CD8-positive, alpha-beta memory T cell (primary cell): ENCODE data around the gene OR2T29. TPM values are rescaled to one million over a fixed set of nuclear protein-coding genes. Genes with fewer than 3 reads are reported as not detected.
"Not testable (repeated sequence)": the region's sequence is repeated elsewhere in the genome, so short reads cannot be mapped to it uniquely, and the experiment has no call there.

Source experiments
- CTCF ChIA-PET: fragments of 350-600 bp; sonication (Branson Sonifier 250); formaldehyde crosslinking; loops from one replicate; lab custom pipeline; 2021; ENCODE audit warnings: antibody characterized with exemption; lab: Charles Lee
- POLR2A ChIA-PET: fragments of 350-600 bp; sonication (Branson Sonifier 250); formaldehyde crosslinking; loops from one replicate; lab custom pipeline; 2021; ENCODE audit warnings: antibody characterized with exemption; lab: Charles Lee
- DNase-seq, 5 donors: peaks; one replicate each; pipeline versions ENCODE4 v3.0.0 to v3.0.0-alpha.2; 2020 to 2022; ENCODE audit warnings: mixed read lengths in 1 of 5
- H3K27ac ChIP-seq: one replicate; pipeline ENCODE4 v1.7.0; 2013; ENCODE audit warnings: low read depth, mild to moderate bottlenecking, low read length, moderate library complexity
- H3K27me3 ChIP-seq: 2 replicates; pipeline ENCODE4 v1.7.0; 2013; ENCODE audit warnings: low read length, mild to moderate bottlenecking; ENCODE audit not compliant: insufficient read depth, poor library complexity, severe bottlenecking
- H3K36me3 ChIP-seq: 2 replicates; pipeline ENCODE4 v1.7.0; 2013; ENCODE audit warnings: mild to moderate bottlenecking, low read length, moderate library complexity; ENCODE audit not compliant: insufficient read depth
- H3K4me1 ChIP-seq: 2 replicates; pipeline ENCODE4 v1.7.0; 2013; ENCODE audit warnings: mild to moderate bottlenecking, low read length, moderate library complexity; ENCODE audit not compliant: insufficient read depth
- H3K4me3 ChIP-seq: 2 replicates; pipeline ENCODE4 v1.7.0; 2013; ENCODE audit warnings: mild to moderate bottlenecking, low read length
- H3K9me3 ChIP-seq: 2 replicates; pipeline ENCODE4 v1.7.0; 2013; ENCODE audit warnings: mild to moderate bottlenecking, low read length
- H3K27ac Mint-ChIP-seq, 8 donors: one replicate each; pipeline ENCODE4 v1.8.0; 2020 to 2021; ENCODE audit warnings: mixed read lengths in 8 of 8, mild to moderate bottlenecking in 6 of 8, inconsistent platforms in 3 of 8, moderate library complexity in 3 of 8
- H3K27me3 Mint-ChIP-seq, 2 donors: one replicate each; pipeline ENCODE4 v1.8.0; 2020 to 2021; ENCODE audit warnings: mixed read lengths in 2 of 2, mild to moderate bottlenecking in 1 of 2, moderate library complexity in 1 of 2
- H3K36me3 Mint-ChIP-seq, 3 donors: one replicate each; pipeline ENCODE4 v1.8.0; 2020 to 2021; ENCODE audit warnings: mixed read lengths in 3 of 3, inconsistent platforms in 1 of 3, mild to moderate bottlenecking in 1 of 3
- H3K4me1 Mint-ChIP-seq, 3 donors: one replicate each; pipeline ENCODE4 v1.8.0; 2020 to 2021; ENCODE audit warnings: mixed read lengths in 3 of 3, inconsistent platforms in 1 of 3, mild to moderate bottlenecking in 1 of 3
- H3K4me3 Mint-ChIP-seq, 7 donors: one replicate each; pipeline ENCODE4 v1.8.0; 2020 to 2021; ENCODE audit warnings: mixed read lengths in 7 of 7, mild to moderate bottlenecking in 6 of 7, moderate library complexity in 4 of 7, inconsistent platforms in 2 of 7
- H3K9me3 Mint-ChIP-seq, 5 donors: one replicate each; pipeline ENCODE4 v1.8.0; 2020 to 2022; ENCODE audit warnings: mixed read lengths in 5 of 5, mild to moderate bottlenecking in 3 of 5, moderate library complexity in 2 of 5, inconsistent platforms in 1 of 5
- polyA plus RNA-seq: library from polyadenylated mRNA; unstranded; fragments of 300-500 nt; fragmentation: Illumina TruSeq; gene quantifications from one replicate; pipeline ENCODE4 v1.2.3, GENCODE V29; 2021
- total RNA-seq, 2 experiments: library from RNA; stranded (reverse); gene quantifications; one replicate each; pipeline ENCODE4 v1.2.3, GENCODE V29; 2021

OR2T29 gene, protein sequence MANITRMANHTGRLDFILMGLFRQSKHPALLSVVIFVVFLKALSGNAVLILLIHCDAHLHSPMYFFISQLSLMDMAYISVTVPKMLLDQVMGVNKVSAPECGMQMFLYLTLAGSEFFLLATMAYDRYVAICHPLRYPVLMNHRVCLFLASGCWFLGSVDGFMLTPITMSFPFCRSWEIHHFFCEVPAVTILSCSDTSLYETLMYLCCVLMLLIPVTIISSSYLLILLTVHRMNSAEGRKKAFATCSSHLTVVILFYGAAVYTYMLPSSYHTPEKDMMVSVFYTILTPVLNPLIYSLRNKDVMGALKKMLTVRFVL
- total RNA-seq = not detected
- not detected for polyA plus RNA-seq

DNA sequence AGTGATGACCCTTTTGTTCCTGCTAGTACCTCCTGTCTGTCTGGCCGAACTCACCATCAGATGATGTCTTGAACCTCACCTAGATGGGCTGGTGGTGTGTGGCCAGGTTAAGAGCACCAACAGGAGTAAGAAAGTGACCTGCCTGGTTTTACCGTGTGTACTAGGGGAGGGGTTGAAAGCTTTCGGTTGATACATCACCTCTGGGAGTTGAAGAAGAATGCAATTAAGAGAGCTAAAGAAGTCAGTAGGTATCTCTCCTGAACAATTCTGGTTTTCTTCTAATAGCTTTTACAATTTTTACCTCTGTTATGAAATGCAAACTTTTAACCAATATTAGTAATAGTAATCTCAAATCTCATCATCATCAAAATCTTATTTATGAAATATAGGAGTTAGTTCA lies at the start of gene OR2T29:
OR2T29 (minus strand) TSS at position 101 of the 400 bp plus-strand sequence. CDS start 3,281 bp downstream, outside the sequence.
- POLR2A ChIA-PET, DNase-seq, H3K27me3 ChIP-seq, H3K9me3 Mint-ChIP-seq, H3K4me1 ChIP-seq, H3K27me3 Mint-ChIP-seq, H3K4me3 Mint-ChIP-seq, H3K36me3 Mint-ChIP-seq, H3K36me3 ChIP-seq, H3K4me3 ChIP-seq, CTCF ChIA-PET, H3K27ac ChIP-seq, H3K9me3 ChIP-seq, H3K27ac Mint-ChIP-seq: not testable (repeated sequence)
- peaks cover 4 to 12% (median 7%) of the 10 kb centered on the region in 3 donors for H3K4me1 Mint-ChIP-seq

DNA sequence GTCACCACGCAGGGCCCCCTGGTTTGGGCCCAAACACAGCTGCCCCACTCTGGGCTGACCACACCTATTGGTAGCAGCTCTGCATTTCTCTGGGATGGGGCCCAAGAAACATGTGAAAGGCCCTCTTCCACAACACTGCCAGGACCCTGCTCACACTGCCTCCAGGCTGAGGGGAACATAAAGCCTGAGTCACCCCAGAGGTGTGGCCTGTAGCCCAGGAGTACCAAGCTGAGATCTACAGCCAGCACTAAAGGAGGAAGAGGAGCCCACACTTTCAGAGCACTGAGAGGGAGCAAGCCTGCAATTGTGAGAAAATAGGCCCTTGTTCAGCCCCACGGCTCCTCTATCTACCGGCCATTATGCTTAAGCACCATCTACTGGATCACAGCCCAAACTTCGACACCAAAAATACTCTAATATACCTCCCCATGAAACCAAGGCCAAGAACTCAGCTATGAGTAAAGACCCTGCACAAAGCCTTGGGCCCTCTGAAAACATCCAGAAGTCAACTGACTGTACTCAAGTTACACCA lies 49.4 kb upstream of the OR2T29 start:
- no peaks in the 10 kb centered on the region for H3K9me3 ChIP-seq
- no peaks in the 10 kb centered on the region for H3K27me3 ChIP-seq
- no peaks in the 10 kb centered on the region for H3K4me1 ChIP-seq
- H3K4me3 ChIP-seq = no peak overlapping the region
- Mint-ChIP-seq H3K9me3 (no peaks in the 10 kb centered on the region), H3K27ac (no peak overlapping the region), H3K4me3 (no peak overlapping the region), H3K4me1 (no peaks in the 10 kb centered on the region), H3K27me3 (peaks cover 0 to 4% of the 10 kb centered on the region in 2 donors), H3K36me3 (no peaks in the 10 kb centered on the region)
- H3K27ac ChIP-seq = no peak overlapping the region
- ChIA-PET CTCF (no interaction called here), POLR2A (no interaction called here)
- no peak for DNase-seq
- H3K36me3 ChIP-seq = no peaks in the 10 kb centered on the region

DNA sequence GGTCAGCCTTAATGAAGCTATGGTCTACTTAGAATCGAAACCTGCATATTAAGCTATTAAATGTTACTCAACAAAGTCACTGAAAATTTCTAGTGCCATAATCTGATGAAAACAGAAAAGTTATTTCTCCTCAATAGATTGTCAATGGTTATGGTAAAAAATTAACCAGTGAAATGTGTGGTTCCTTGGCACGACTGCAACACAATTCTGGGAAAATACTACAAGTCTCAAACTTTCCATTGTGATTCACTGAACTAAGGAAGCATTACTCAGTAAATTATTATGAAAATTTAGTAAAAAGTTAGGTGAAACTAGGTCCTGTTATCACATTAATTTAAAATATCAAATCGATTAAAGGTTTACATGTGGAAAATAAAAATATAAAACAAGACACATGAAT lies 47.7 kb upstream of the OR2T29 start:
- CTCF ChIA-PET = no interaction called here
- H3K36me3 Mint-ChIP-seq = no peaks in the 10 kb centered on the region
- no peaks in the 10 kb centered on the region for H3K9me3 Mint-ChIP-seq
- no peaks in the 10 kb centered on the region for H3K4me1 ChIP-seq
- no peaks in the 10 kb centered on the region for H3K9me3 ChIP-seq
- H3K27ac ChIP-seq = no peak overlapping the region
- no peaks in the 10 kb centered on the region for H3K4me1 Mint-ChIP-seq
- no peak overlapping the region for H3K27ac Mint-ChIP-seq
- no peak overlapping the region for H3K4me3 Mint-ChIP-seq
- POLR2A ChIA-PET = no interaction called here
- H3K27me3 ChIP-seq = no peaks in the 10 kb centered on the region
- H3K4me3 ChIP-seq = no peak overlapping the region
- H3K36me3 ChIP-seq = no peaks in the 10 kb centered on the region
- peaks cover 0 to 4% of the 10 kb centered on the region in 2 donors for H3K27me3 Mint-ChIP-seq
- DNase-seq = no peak

DNA sequence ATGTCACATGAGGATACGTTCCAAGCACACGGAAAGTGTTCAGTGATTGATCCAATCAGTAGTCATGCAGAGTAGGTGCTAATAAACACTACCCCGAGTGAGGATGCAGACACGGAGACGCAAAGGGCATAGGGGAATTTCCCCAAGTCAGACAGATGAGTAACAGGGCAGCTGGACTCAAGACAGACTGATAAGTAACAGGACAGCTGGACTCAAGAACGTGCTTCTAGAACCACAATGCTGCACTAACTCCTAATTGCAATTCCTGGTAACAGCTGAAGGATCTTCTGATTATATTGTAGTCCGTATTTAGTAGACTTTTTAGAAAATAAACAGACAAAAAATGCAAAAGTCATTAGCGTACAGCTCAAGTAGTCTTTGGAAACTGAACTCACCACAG lies 36.8 kb upstream of the OR2T29 start:
- Mint-ChIP-seq H3K27ac (no peak overlapping the region), H3K4me1 (no peaks in the 10 kb centered on the region)
- POLR2A ChIA-PET = no interaction called here

DNA sequence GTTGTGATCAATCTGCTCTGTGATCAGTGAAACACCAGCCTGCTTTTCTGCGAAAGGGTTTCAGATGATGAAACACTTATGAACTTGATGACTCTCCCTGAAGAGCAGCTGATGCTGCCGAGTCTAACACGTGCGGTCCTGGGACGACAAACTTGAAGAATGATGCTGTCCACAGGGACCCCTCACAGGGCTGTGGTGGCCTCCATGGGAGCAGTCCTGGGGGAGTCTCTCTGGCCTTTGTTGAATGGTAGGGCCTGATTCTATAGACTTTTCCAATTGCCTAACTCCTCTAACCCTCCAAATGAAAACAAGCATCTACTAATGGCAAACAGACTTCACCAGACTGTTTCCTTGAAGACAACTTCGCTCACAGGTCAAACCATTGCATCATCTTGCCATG lies 35.0 kb upstream of the OR2T29 start, which contains the start of gene OR2T10:
OR2T10 (minus strand) TSS at position 112 of the 400 bp plus-strand sequence. CDS start 3,932 bp downstream, outside the sequence.
- ChIA-PET POLR2A (no interaction called here), CTCF (no interaction called here)
- Histone ChIP-seq H3K4me1 (no peaks in the 10 kb centered on the region), H3K36me3 (no peaks in the 10 kb centered on the region), H3K4me3 (no peak within 1 kb of the TSS), H3K27ac (no peak within 1 kb of the TSS), H3K9me3 (no peaks in the 10 kb centered on the region), H3K27me3 (no peaks in the 10 kb centered on the region)
- Mint-ChIP-seq H3K36me3 (no peaks in the 10 kb centered on the region), H3K27ac (peak within 1 kb of the TSS in 1 of 8 donors; percentile 2), H3K4me1 (no peaks in the 10 kb centered on the region), H3K9me3 (no peaks in the 10 kb centered on the region), H3K27me3 (peaks cover 6 to 10% of the 10 kb centered on the region in 2 donors), H3K4me3 (no peak within 1 kb of the TSS)
- DNase-seq = no peak

More for the DNA sequence above, 36.8 kb upstream of the OR2T29 start:
- Histone ChIP-seq H3K36me3 (no peaks in the 10 kb centered on the region), H3K27ac (no peak overlapping the region), H3K4me3 (no peak overlapping the region), H3K4me1 (no peaks in the 10 kb centered on the region), H3K9me3 (no peaks in the 10 kb centered on the region), H3K27me3 (no peaks in the 10 kb centered on the region)
- Mint-ChIP-seq H3K36me3 (no peaks in the 10 kb centered on the region), H3K4me3 (no peak overlapping the region), H3K27me3 (peaks cover 6 to 9% of the 10 kb centered on the region in 2 donors), H3K9me3 (no peaks in the 10 kb centered on the region)
- DNase-seq = no peak
- CTCF ChIA-PET = no interaction called here

DNA sequence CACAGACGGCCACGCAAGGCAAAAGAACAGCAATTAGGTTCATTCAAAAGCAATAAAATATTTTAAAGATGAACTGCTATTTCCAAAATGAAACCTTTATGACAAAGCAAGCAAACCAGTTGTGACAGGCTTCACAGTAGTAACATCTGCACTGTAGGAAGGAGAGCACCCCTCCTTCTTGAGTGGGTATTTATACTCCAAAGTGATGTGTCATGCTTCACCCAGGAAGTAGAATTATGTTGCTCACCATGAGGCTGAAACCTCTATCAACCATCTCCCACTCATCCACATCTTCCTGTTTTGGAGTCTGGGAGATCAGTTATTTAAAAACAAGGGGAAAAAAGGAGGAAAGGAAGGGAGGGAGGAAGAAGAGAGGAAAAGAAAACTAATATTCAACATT lies 34.0 kb upstream of the OR2T29 start:
- H3K27ac Mint-ChIP-seq = peak overlapping the region in 1 of 8 donors; percentile 2
- Histone ChIP-seq H3K9me3 (no peaks in the 10 kb centered on the region), H3K27ac (no peak overlapping the region), H3K36me3 (no peaks in the 10 kb centered on the region), H3K4me1 (no peaks in the 10 kb centered on the region), H3K4me3 (no peak overlapping the region), H3K27me3 (no peaks in the 10 kb centered on the region)
- peaks cover 3 to 9% of the 10 kb centered on the region in 2 donors for H3K27me3 Mint-ChIP-seq
- no peak for DNase-seq
- no peaks in the 10 kb centered on the region for H3K9me3 Mint-ChIP-seq
- CTCF ChIA-PET = no interaction called here
- POLR2A ChIA-PET = no interaction called here
- H3K4me3 Mint-ChIP-seq = no peak overlapping the region
- no peaks in the 10 kb centered on the region for H3K4me1 Mint-ChIP-seq
- H3K36me3 Mint-ChIP-seq = no peaks in the 10 kb centered on the region

DNA sequence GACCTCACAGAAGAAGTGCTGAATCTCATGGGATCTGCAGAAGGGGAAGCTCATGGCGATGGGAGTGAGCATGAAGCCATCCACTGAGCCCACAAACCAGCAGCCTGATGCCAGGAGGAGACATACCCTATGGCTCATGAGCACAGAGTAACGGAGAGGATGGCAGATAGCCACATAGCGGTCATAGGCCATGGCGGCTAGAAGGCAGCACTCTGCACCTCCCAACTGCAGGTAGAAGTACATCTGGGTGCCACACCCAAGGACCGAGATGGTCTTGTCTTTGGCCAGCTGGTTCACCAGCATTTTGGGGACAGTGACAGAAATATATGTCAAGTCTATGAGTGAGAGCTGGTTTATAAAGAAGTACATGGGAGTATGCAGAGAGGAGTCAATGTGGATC lies 30.7 kb upstream of the OR2T29 start:
- no peaks in the 10 kb centered on the region for H3K27me3 ChIP-seq
- H3K9me3 ChIP-seq = no peaks in the 10 kb centered on the region
- no peaks in the 10 kb centered on the region for H3K36me3 ChIP-seq
- no peak overlapping the region for H3K4me3 Mint-ChIP-seq
- no peaks in the 10 kb centered on the region for H3K9me3 Mint-ChIP-seq
- ChIA-PET POLR2A (no interaction called here), CTCF (no interaction called here)
- H3K27ac Mint-ChIP-seq = no peak overlapping the region
- no peak for DNase-seq
- no peaks in the 10 kb centered on the region for H3K4me1 Mint-ChIP-seq
- H3K36me3 Mint-ChIP-seq = no peaks in the 10 kb centered on the region
- H3K27me3 Mint-ChIP-seq = peaks cover 0 to 10% of the 10 kb centered on the region in 2 donors
- H3K27ac ChIP-seq = no peak overlapping the region
- no peaks in the 10 kb centered on the region for H3K4me1 ChIP-seq
- H3K4me3 ChIP-seq = no peak overlapping the region

DNA sequence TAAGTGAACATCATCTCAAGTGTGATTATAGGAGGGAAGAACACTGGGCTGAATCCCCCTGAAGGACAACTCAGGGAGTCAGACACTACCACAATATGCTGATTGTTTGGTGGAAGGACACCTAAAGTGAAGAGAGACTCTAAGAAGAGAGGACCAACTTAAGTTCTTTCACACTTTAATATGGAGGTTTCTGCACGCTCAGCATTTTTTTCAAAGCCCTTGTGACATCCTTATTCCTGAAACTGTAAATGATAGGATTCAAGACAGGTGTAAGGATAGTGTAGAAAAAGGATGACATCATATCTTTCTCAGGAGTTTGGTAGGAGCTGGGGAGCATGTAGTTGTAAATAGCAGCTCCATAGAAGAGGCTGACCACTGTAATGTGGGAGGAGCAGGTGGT lies 30.1 kb upstream of the OR2T29 start:
- no peak overlapping the region for H3K27ac ChIP-seq
- no peaks in the 10 kb centered on the region for H3K36me3 Mint-ChIP-seq
- DNase-seq = no peak
- peaks cover 0 to 10% of the 10 kb centered on the region in 2 donors for H3K27me3 Mint-ChIP-seq
- no peaks in the 10 kb centered on the region for H3K27me3 ChIP-seq
- no peak overlapping the region for H3K4me3 Mint-ChIP-seq
- ChIA-PET CTCF (no interaction called here), POLR2A (no interaction called here)
- H3K4me1 ChIP-seq = no peaks in the 10 kb centered on the region
- no peaks in the 10 kb centered on the region for H3K9me3 Mint-ChIP-seq
- no peaks in the 10 kb centered on the region for H3K36me3 ChIP-seq
- H3K9me3 ChIP-seq = no peaks in the 10 kb centered on the region
- no peak overlapping the region for H3K4me3 ChIP-seq
- no peak overlapping the region for H3K27ac Mint-ChIP-seq
- no peaks in the 10 kb centered on the region for H3K4me1 Mint-ChIP-seq
